HG02981 (cell line): Measurements from ENCODE around the gene FOXC1.

ENCODE experiments used
- ATAC-seq: cut with Tn5 transposase; IDR thresholded peaks from one replicate; pipeline ENCODE4 v1.9.1; 2021; ENCODE audit warnings: mild to moderate bottlenecking, moderate library complexity; ENCODE audit not compliant: unreplicated experiment

The FOXC1 gene

GRCh38 chr6:1611572-1612298, 2.0 kb downstream of the FOXC1 start:
- no peak for ATAC-seq

- no peak for ATAC-seq
Observed at GRCh38 chr6:1612299-1612973, 2.7 kb downstream of the FOXC1 start.

- ATAC-seq: no peak
Observed at GRCh38 chr6:1612974-1613306, 3.2 kb downstream of the FOXC1 start.

- no peak for ATAC-seq
Observed at GRCh38 chr6:1613346-1613687, 3.6 kb downstream of the FOXC1 start.

GRCh38 chr6:1613688-1614447, 4.2 kb downstream of the FOXC1 start:
- no peak for ATAC-seq

GRCh38 chr6:1614448-1615150, 4.9 kb downstream of the FOXC1 start:
- ATAC-seq: no peak

GRCh38 chr6:1615151-1615852, 5.6 kb downstream of the FOXC1 start:
- no peak for ATAC-seq

GRCh38 chr6:1615853-1616420, 6.2 kb downstream of the FOXC1 start:
- no peak for ATAC-seq

GRCh38 chr6:1616701-1617463, 7.2 kb downstream of the FOXC1 start:
- ATAC-seq: no peak

- no peak for ATAC-seq
Observed at GRCh38 chr6:1617466-1618310, 8.0 kb downstream of the FOXC1 start.

GRCh38 chr6:1618311-1619097, 8.8 kb downstream of the FOXC1 start:
- no peak for ATAC-seq

- ATAC-seq: no peak
Observed at GRCh38 chr6:1619098-1619672, 9.5 kb downstream of the FOXC1 start.

- no peak for ATAC-seq
Observed at GRCh38 chr6:1619673-1620503, 10.2 kb downstream of the FOXC1 start.

- no peak for ATAC-seq
Observed at GRCh38 chr6:1620504-1621069, 10.9 kb downstream of the FOXC1 start.

- ATAC-seq: no peak
Observed at GRCh38 chr6:1621070-1621701, 11.5 kb downstream of the FOXC1 start.

GRCh38 chr6:1622220-1622850, 12.6 kb downstream of the FOXC1 start:
- ATAC-seq: no peak
